Ascending aorta (tissue), 2 donors: ENCODE results near the gene AP4M1. TPM values are rescaled to one million over a fixed set of nuclear protein-coding genes. Genes with fewer than 3 reads are reported as not detected.
A peak's percentile ranks its signal among the peaks of the same experiment; 100 is the strongest.

ENCODE experiments used
- DNase-seq, 2 donors: peaks; one replicate each; pipeline ENCODE4 v3.0.0-alpha.2; 2019; ENCODE audit warnings: low spot score in 2 of 2
- H3K27ac ChIP-seq, 2 donors: fragments of 200-600 bp; sonication (generic); one replicate each; pipeline ENCODE4 v1.5.1; 2016 to 2017; ENCODE audit warnings: mild to moderate bottlenecking in 1 of 2
- H3K27me3 ChIP-seq: fragments of 200-600 bp; sonication (generic); one replicate; pipeline ENCODE4 v1.5.1; 2017
- H3K36me3 ChIP-seq, 2 donors: fragments of 200-600 bp; sonication (generic); one replicate each; pipeline ENCODE4 v1.5.1; 2016
- H3K4me1 ChIP-seq, 2 donors: fragments of 200-600 bp; sonication (generic); one replicate each; pipeline ENCODE4 v1.5.1; 2016 to 2017; ENCODE audit warnings: mild to moderate bottlenecking in 1 of 2
- H3K4me3 ChIP-seq, 2 donors: fragments of 200-600 bp; sonication (generic); one replicate each; pipeline ENCODE4 v1.5.1; 2016 to 2017; ENCODE audit warnings: mild to moderate bottlenecking in 1 of 2
- H3K9me3 ChIP-seq, 2 donors: fragments of 200-600 bp; sonication (generic); one replicate each; pipeline ENCODE4 v1.5.1; 2016
- CTCF ChIP-seq, 3 experiments: fragments of 200-600 bp in 2 of 3; fragments of 450-650 bp in 1 of 3; sonication (generic) in 2 of 3; IDR thresholded peaks; one replicate each; pipeline ENCODE4 v1.5.1; 2016 to 2019; ENCODE audit warnings: antibody characterized with exemption in 3 of 3, mild to moderate bottlenecking in 1 of 3, moderate library complexity in 1 of 3
- intact Hi-C: fragments of 100-400 bp; cut with DNase I; formaldehyde crosslinking; loops from one replicate; pipeline ENCODE4 v1.15.1; 2023
- total RNA-seq: library from RNA; depleted of rRNA; stranded (reverse); fragments of >200 nt; gene quantifications from one replicate; pipeline ENCODE4 v1.1.0, GENCODE V29; 2016

The AP4M1 gene
- total RNA-seq, 1 donor from 2014 or later = 29.6 TPM

GRCh38 chr7:100154651-100155491, 53.4 kb downstream of the AP4M1 start:
- peaks cover 27 to 37% of the 10 kb centered on the region in 2 donors for H3K36me3 ChIP-seq
- H3K27ac ChIP-seq = peak overlapping the region in 1 of 2 donors; percentile 29
- H3K9me3 ChIP-seq = no peaks in the 10 kb centered on the region
- H3K4me3 ChIP-seq = no peak overlapping the region
- no peaks in the 10 kb centered on the region for H3K27me3 ChIP-seq
- intact Hi-C loops = loop anchor here (10.0 kb wide), 1 partner anchor 540 kb away; the partner anchor contains the start of gene GIGYF1
- no peak for TF ChIP-seq CTCF (IDR thresholded peaks at IDR 0.05)
- DNase-seq = no peak
- H3K4me1 ChIP-seq = peaks cover 0 to 14% of the 10 kb centered on the region in 2 donors

- no peak for DNase-seq
- no peak for TF ChIP-seq CTCF (IDR thresholded peaks at IDR 0.05)
- Histone ChIP-seq H3K9me3 (no peaks in the 10 kb centered on the region), H3K27ac (no peak overlapping the region), H3K4me1 (peaks cover 0 to 13% of the 10 kb centered on the region in 2 donors), H3K27me3 (no peaks in the 10 kb centered on the region), H3K4me3 (no peak overlapping the region), H3K36me3 (peaks cover 27 to 37% of the 10 kb centered on the region in 2 donors)
- intact Hi-C loops = loop anchor here (10.0 kb wide), 1 partner anchor 539 kb away; the partner anchor contains the start of gene GIGYF1
These were observed 54.3 kb downstream of the AP4M1 start for GRCh38 chr7:100155553-100156317.

DNA sequence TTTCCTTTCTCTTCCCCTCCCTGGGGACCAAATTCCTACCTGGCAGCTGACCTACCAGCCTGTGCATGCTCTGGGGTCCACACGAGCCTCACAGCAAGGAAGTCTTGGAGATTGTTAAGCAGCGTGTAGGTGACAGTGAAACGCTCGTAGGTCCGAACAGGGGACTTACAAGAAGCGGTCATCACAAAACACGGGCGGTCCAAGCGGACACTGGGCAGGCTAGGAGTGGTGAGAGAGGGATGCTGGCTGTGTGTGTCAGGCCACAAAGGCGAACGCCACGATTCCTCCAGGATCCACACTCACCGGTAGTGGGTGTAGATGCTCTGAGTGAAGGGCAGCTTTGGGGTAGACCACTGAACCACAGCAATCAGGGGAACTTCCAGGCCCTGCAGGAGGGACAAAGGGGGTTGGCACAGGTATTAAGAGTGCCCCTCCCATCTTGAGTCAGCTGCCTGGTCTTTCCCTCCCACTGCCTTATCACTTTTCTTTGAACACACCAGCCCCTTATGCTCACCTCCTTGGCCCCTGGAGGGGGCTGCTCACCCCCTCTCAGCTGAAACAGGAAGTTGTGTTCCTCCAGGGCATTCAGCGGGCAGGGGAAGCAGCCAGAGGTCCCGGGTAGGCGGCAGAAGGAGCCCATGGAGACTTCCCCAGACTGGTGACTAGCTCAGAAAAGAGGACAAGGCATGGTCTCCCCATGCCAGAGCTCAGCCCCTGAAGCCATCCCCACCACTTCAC, 55.1 kb downstream of the AP4M1 start:
- Histone ChIP-seq H3K4me3 (no peak overlapping the region), H3K27me3 (no peaks in the 10 kb centered on the region), H3K9me3 (no peaks in the 10 kb centered on the region), H3K36me3 (peaks cover 27 to 37% of the 10 kb centered on the region in 2 donors), H3K27ac (peak overlapping the region; percentile 79 to 83), H3K4me1 (peaks cover 0 to 13% of the 10 kb centered on the region in 2 donors)
- DNase-seq = no peak
- intact Hi-C loops = loop anchor here (10.0 kb wide), 1 partner anchor 538 kb away; the partner anchor contains the start of gene GIGYF1
- no peak for TF ChIP-seq CTCF (IDR thresholded peaks at IDR 0.05)

GRCh38 chr7:100157069-100157333, 55.6 kb downstream of the AP4M1 start:
- H3K4me1 ChIP-seq = peaks cover 0 to 13% of the 10 kb centered on the region in 2 donors
- DNase-seq = no peak
- peaks cover 27 to 37% of the 10 kb centered on the region in 2 donors for H3K36me3 ChIP-seq
- no peak overlapping the region for H3K4me3 ChIP-seq
- TF ChIP-seq CTCF (IDR thresholded peaks at IDR 0.05) = no peak
- H3K9me3 ChIP-seq = no peaks in the 10 kb centered on the region
- no peaks in the 10 kb centered on the region for H3K27me3 ChIP-seq
- H3K27ac ChIP-seq = peak overlapping the region; percentile 79 to 83
- intact Hi-C loops = loop anchor here (10.0 kb wide), 1 partner anchor 538 kb away; the partner anchor contains the start of gene GIGYF1
